SU-DHL-6 (cell line): ENCODE results near the gene ATP1A4.

Source experiments
- EZH2phosphoT487 ChIP-seq: fragments of 200-600 bp; sonication (generic), shearing (Covaris generic); conservative IDR thresholded peaks from 2 replicates; pipeline ENCODE4 v1.6.1; 2018; ENCODE audit warnings: mild to moderate bottlenecking, antibody characterized with exemption, low read length, moderate library complexity, mixed read lengths
- TF ChIP-seq, protein P1 (sequence below): fragments of 200-600 bp; sonication (generic); IDR thresholded peaks from one replicate; pipeline ENCODE4 v1.5.1; 2017; ENCODE audit warnings: antibody characterized with exemption, mild to moderate bottlenecking, low read length, moderate library complexity; ENCODE audit not compliant: insufficient read depth, poor library complexity, severe bottlenecking

DNA sequence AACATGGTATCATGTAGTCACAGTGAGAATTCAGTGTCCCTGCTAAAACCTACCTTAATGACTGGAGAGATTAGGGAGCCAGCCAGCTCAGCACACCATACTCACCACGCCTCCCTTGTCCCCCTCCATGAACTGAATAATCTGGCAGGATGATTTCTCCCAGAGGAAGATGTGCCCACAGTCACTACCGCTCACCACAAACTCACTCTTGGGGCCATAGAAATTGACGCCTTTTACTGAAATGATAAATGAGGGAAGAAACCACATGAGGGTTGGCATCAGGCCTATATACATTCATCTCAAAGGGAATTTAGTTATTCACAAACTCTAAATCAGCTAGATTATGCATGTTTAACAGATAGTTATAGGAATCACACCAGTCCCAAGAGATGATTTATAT, 71.1 kb downstream of the ATP1A4 start:
- TF ChIP-seq, protein P1, sequence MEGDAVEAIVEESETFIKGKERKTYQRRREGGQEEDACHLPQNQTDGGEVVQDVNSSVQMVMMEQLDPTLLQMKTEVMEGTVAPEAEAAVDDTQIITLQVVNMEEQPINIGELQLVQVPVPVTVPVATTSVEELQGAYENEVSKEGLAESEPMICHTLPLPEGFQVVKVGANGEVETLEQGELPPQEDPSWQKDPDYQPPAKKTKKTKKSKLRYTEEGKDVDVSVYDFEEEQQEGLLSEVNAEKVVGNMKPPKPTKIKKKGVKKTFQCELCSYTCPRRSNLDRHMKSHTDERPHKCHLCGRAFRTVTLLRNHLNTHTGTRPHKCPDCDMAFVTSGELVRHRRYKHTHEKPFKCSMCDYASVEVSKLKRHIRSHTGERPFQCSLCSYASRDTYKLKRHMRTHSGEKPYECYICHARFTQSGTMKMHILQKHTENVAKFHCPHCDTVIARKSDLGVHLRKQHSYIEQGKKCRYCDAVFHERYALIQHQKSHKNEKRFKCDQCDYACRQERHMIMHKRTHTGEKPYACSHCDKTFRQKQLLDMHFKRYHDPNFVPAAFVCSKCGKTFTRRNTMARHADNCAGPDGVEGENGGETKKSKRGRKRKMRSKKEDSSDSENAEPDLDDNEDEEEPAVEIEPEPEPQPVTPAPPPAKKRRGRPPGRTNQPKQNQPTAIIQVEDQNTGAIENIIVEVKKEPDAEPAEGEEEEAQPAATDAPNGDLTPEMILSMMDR: no peak
- TF ChIP-seq EZH2phosphoT487: no peak
